ENCODE data around the gene TBCK. TPM values are rescaled to one million over a fixed set of nuclear protein-coding genes. Genes with fewer than 3 reads are reported as not detected.
"Not testable (repeated sequence)": the region's sequence is repeated elsewhere in the genome, so short reads cannot be mapped to it uniquely, and the experiment has no call there.

The TBCK gene
- total RNA-seq, 2 experiments from 2014 or later, result 22.5 to 25.1 TPM

DNA sequence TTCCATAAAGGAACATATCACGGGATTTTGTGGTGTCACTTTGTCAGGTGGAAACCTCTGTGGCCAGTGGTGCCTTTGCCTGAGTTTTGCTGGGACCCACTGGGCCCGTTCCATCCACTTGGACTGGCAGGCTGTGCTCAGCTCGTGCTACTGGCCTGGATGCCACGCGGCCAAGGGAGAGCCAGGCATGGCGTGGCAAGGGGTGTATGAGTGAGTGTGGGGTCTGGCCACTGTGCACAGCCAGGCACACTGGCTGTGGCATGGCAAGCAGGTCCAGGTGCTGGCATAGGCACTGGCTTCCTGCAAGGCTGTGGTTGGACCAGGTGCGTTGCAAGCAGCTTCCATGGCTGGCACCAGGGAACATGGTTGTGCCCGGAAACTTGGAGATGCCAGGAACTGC is 60.8 kb downstream of the TBCK start:
- H3K36me3 Mint-ChIP-seq (ENCODE audit: low read depth), result peaks cover 2% of the 10 kb centered on the region
- intact Hi-C loops (cut with DNase I, micrococcal nuclease), result no loop called here
- H3K4me1 Mint-ChIP-seq, result no peaks in the 10 kb centered on the region
- CTCF ChIA-PET, result interaction anchor here (1.0 kb wide), 1 partner anchor 11 kb away, joined by 4 read pairs; no protein-coding TSS in a partner anchor
- no peak overlapping the region for H3K4me3 Mint-ChIP-seq
- no peaks in the 10 kb centered on the region for H3K27me3 Mint-ChIP-seq
- POLR2A ChIA-PET, result no interaction called here
- H3K9me3 Mint-ChIP-seq (ENCODE audit: low read depth), result no peaks in the 10 kb centered on the region
- no peak for ATAC-seq
- no peak for DNase-seq
- H3K27ac Mint-ChIP-seq, result no peak overlapping the region

- CTCF ChIA-PET, result no interaction called here
- peaks cover 4% of the 10 kb centered on the region for H3K36me3 Mint-ChIP-seq (ENCODE audit: low read depth)
Measured at GRCh38 chr4:106253364-106254129, 62.5 kb downstream of the TBCK start.

DNA sequence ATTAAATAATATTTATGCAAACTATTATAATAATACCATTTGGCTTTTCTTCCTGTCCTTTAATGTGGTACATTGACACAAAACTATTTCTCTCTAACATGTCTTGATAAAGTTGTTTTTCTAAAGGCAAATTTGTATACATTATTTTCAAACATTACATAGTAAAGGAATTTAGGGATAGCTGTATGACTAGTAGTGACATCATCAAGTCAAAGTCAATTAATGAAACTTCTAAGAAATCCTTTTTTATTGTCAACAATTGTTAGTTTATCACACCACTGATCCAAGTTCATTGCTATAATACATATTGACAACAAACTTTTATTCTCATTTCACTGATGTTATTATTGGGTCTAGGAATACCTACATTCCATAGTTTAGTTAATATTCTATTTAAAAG is 68.4 kb downstream of the TBCK start:
- DNase-seq (no peak), ATAC-seq (no peak)
- Mint-ChIP-seq H3K27ac (no peak overlapping the region), H3K27me3 (no peaks in the 10 kb centered on the region), H3K9me3 (ENCODE audit: low read depth) (no peaks in the 10 kb centered on the region), H3K4me3 (no peak overlapping the region), H3K4me1 (no peaks in the 10 kb centered on the region), H3K36me3 (ENCODE audit: low read depth) (peaks cover 17% of the 10 kb centered on the region)
- intact Hi-C loops (cut with DNase I, micrococcal nuclease), result no loop called here
- POLR2A ChIA-PET, result no interaction called here
- CTCF ChIA-PET, result interaction anchor here (1.2 to 1.3 kb wide), 2 partner anchors 9 to 10 kb away, joined by 3 to 4 read pairs; no protein-coding TSS in a partner anchor

More at GRCh38 chr4:106253364-106254129, 62.5 kb downstream of the TBCK start:
- ATAC-seq (no peak), DNase-seq (no peak)
- Mint-ChIP-seq H3K9me3 (ENCODE audit: low read depth) (no peaks in the 10 kb centered on the region), H3K27me3 (no peaks in the 10 kb centered on the region), H3K4me3 (no peak overlapping the region), H3K27ac (no peak overlapping the region), H3K4me1 (no peaks in the 10 kb centered on the region)
- POLR2A ChIA-PET, result no interaction called here
- intact Hi-C loops (cut with DNase I, micrococcal nuclease), result no loop called here

GRCh38 chr4:106246441-106246840 is 69.6 kb downstream of the TBCK start:
- CTCF ChIA-PET, result interaction anchor here (1.1 to 1.4 kb wide), 2 partner anchors 11 to 20 kb away, joined by 3 to 4 read pairs; no protein-coding TSS in a partner anchor
- H3K36me3 Mint-ChIP-seq (ENCODE audit: low read depth), result peaks cover 17% of the 10 kb centered on the region

DNA sequence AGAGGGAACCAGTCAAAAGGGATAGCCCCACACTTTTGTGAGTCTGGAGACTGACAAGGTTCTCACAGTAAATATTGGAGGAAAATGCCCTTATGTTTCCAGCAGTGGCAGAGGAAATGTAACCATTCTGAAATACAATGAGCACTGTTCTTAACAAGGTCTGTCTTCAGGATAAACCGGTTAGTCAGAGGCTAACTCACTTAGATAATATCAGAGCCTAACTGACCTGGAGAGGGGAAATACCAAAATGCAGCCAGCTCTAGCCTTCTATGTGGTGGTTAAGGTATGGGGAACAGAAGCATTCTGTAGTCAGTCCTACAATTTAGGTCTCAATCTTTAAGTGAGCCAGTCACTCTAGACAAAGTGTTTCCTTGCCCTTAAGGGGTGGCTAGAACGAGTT is 70.8 kb downstream of the TBCK start:
- Mint-ChIP-seq H3K36me3 (ENCODE audit: low read depth) (peaks cover 15% of the 10 kb centered on the region), H3K9me3 (ENCODE audit: low read depth) (no peaks in the 10 kb centered on the region), H3K4me1 (no peaks in the 10 kb centered on the region), H3K27ac (no peak overlapping the region), H3K4me3 (no peak overlapping the region), H3K27me3 (no peaks in the 10 kb centered on the region)
- ChIA-PET CTCF (no interaction called here), POLR2A (no interaction called here)
- DNase-seq (no peak), ATAC-seq (no peak)
- intact Hi-C loops (cut with DNase I, micrococcal nuclease), result no loop called here

More at GRCh38 chr4:106246441-106246840, 69.6 kb downstream of the TBCK start:
- Mint-ChIP-seq H3K9me3 (ENCODE audit: low read depth) (no peaks in the 10 kb centered on the region), H3K4me3 (no peak overlapping the region), H3K27me3 (no peaks in the 10 kb centered on the region), H3K4me1 (no peaks in the 10 kb centered on the region), H3K27ac (no peak overlapping the region)
- POLR2A ChIA-PET, result no interaction called here
- DNase-seq, result no peak
- intact Hi-C loops (cut with DNase I, micrococcal nuclease), result no loop called here
- no peak for ATAC-seq

GRCh38 chr4:106240699-106241098 is 75.3 kb downstream of the TBCK start:
- POLR2A ChIA-PET, result no interaction called here
- no peak overlapping the region for H3K4me3 Mint-ChIP-seq
- no peaks in the 10 kb centered on the region for H3K27me3 Mint-ChIP-seq

GRCh38 chr4:106238820-106239420 is 77.1 kb downstream of the TBCK start:
- Mint-ChIP-seq H3K9me3 (ENCODE audit: low read depth) (no peaks in the 10 kb centered on the region), H3K27me3 (no peaks in the 10 kb centered on the region), H3K36me3 (ENCODE audit: low read depth) (peaks cover 10% of the 10 kb centered on the region), H3K4me3 (no peak overlapping the region), H3K27ac (no peak overlapping the region), H3K4me1 (no peaks in the 10 kb centered on the region)
- ATAC-seq, result no peak
- intact Hi-C loops (cut with DNase I, micrococcal nuclease), result no loop called here
- CTCF ChIA-PET, result interaction anchor here (0.6 to 1.7 kb wide), 7 partner anchors 9 to 439 kb away, joined by 3 to 5 read pairs (median 4); no protein-coding TSS in a partner anchor
- POLR2A ChIA-PET, result no interaction called here
- DNase-seq, result no peak

More at GRCh38 chr4:106240699-106241098, 75.3 kb downstream of the TBCK start:
- Mint-ChIP-seq H3K9me3 (ENCODE audit: low read depth) (no peaks in the 10 kb centered on the region), H3K4me1 (no peaks in the 10 kb centered on the region), H3K27ac (no peak overlapping the region), H3K36me3 (ENCODE audit: low read depth) (peaks cover 3% of the 10 kb centered on the region)
- ATAC-seq (no peak), DNase-seq (no peak)
- intact Hi-C loops (cut with DNase I, micrococcal nuclease), result no loop called here
- CTCF ChIA-PET, result interaction anchor here (1.2 kb wide), 1 partner anchor 10 kb away, joined by 5 read pairs; no protein-coding TSS in a partner anchor

DNA sequence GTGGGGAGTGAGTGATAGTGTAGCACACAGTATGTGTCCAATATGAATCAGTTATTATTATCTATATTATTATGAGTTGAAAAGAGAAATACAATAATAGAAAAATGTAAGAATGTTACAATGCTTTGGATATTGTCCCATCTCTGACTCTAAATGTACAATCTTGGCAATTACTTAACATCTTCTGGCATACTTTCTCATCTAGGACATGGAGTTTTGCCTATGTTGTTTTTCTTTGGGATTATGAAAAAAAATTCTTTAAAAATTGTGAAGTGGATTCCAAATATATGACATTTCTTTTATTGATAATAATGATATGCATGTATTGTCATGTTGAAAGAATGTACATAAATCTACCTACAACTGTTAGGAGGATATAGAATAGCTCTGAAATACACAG is 84.1 kb downstream of the TBCK start:
- no peaks in the 10 kb centered on the region for H3K4me1 Mint-ChIP-seq
- CTCF ChIA-PET, result no interaction called here
- H3K4me3 Mint-ChIP-seq, result no peak overlapping the region
- peaks cover 35% of the 10 kb centered on the region for H3K36me3 Mint-ChIP-seq (ENCODE audit: low read depth)
- DNase-seq, result no peak
- H3K9me3 Mint-ChIP-seq (ENCODE audit: low read depth), result no peaks in the 10 kb centered on the region
- POLR2A ChIA-PET, result no interaction called here
- H3K27ac Mint-ChIP-seq, result no peak overlapping the region
- intact Hi-C loops (cut with DNase I, micrococcal nuclease), result no loop called here
- no peak for ATAC-seq
- H3K27me3 Mint-ChIP-seq, result no peaks in the 10 kb centered on the region

- Mint-ChIP-seq H3K27ac (no peak overlapping the region), H3K36me3 (ENCODE audit: low read depth) (peaks cover 23% of the 10 kb centered on the region), H3K27me3 (no peaks in the 10 kb centered on the region), H3K9me3 (ENCODE audit: low read depth) (peaks cover 5% of the 10 kb centered on the region), H3K4me3 (no peak overlapping the region), H3K4me1 (no peaks in the 10 kb centered on the region)
- no peak for ATAC-seq
- CTCF ChIA-PET, result interaction anchor here (1.7 kb wide), 1 partner anchor 15 kb away, joined by 4 read pairs; no protein-coding TSS in a partner anchor
- no peak for DNase-seq
- intact Hi-C loops (cut with DNase I, micrococcal nuclease), result no loop called here
- POLR2A ChIA-PET, result no interaction called here
Measured at GRCh38 chr4:106222548-106222947, 93.5 kb downstream of the TBCK start.

DNA sequence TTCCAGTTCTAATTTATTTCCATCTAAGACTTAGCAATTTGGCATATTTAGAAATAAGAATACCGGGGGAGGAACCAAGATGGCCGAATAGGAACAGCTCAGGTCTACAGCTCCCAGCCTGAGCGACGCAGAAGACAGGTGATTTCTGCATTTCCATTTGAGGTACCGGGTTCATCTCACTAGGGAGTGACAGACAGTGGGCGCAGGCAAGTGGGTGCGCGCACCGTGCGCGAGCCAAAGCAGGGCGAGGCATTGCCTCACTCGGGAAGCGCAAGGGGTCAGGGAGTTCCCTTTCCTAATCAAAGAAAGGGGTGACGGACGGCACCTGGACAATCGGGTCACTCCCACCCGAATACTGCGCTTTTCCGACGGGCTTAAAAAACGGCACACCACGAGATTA is 102.7 kb downstream of the TBCK start:
- H3K36me3 Mint-ChIP-seq (ENCODE audit: low read depth); H3K27me3 Mint-ChIP-seq; ATAC-seq; H3K27ac Mint-ChIP-seq; CTCF ChIA-PET; POLR2A ChIA-PET; H3K4me3 Mint-ChIP-seq; intact Hi-C loops (cut with DNase I, micrococcal nuclease); H3K4me1 Mint-ChIP-seq; H3K9me3 Mint-ChIP-seq (ENCODE audit: low read depth); DNase-seq: not testable (repeated sequence)

GRCh38 chr4:106210021-106210420 is 106.0 kb downstream of the TBCK start:
- ATAC-seq, result no peak
- peaks cover 10% of the 10 kb centered on the region for H3K36me3 Mint-ChIP-seq (ENCODE audit: low read depth)
- H3K27me3 Mint-ChIP-seq, result no peaks in the 10 kb centered on the region
- no peak overlapping the region for H3K4me3 Mint-ChIP-seq
- no peak overlapping the region for H3K27ac Mint-ChIP-seq
- no peaks in the 10 kb centered on the region for H3K4me1 Mint-ChIP-seq
- DNase-seq, result no peak
- ChIA-PET POLR2A (no interaction called here), CTCF (no interaction called here)
- H3K9me3 Mint-ChIP-seq (ENCODE audit: low read depth), result no peaks in the 10 kb centered on the region
- intact Hi-C loops (cut with DNase I, micrococcal nuclease), result no loop called here
